ENCODE results near the gene MMRN2.

DNA sequence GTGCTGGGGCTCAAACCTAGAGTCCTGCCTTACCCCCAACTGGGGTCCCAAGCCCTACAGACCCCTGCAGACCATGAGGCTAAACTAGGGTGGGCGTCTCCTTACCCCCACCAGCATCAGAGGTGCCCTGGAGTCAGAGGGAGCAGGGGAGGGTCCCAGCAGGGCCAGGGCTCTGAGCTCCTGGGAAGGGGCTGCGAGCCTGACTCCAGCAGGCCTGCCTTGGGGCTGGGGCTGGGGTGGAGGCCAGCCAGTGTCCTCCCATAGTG, 2.3 kb upstream of the MMRN2 start:
- TF ChIP-seq, protein P1, sequence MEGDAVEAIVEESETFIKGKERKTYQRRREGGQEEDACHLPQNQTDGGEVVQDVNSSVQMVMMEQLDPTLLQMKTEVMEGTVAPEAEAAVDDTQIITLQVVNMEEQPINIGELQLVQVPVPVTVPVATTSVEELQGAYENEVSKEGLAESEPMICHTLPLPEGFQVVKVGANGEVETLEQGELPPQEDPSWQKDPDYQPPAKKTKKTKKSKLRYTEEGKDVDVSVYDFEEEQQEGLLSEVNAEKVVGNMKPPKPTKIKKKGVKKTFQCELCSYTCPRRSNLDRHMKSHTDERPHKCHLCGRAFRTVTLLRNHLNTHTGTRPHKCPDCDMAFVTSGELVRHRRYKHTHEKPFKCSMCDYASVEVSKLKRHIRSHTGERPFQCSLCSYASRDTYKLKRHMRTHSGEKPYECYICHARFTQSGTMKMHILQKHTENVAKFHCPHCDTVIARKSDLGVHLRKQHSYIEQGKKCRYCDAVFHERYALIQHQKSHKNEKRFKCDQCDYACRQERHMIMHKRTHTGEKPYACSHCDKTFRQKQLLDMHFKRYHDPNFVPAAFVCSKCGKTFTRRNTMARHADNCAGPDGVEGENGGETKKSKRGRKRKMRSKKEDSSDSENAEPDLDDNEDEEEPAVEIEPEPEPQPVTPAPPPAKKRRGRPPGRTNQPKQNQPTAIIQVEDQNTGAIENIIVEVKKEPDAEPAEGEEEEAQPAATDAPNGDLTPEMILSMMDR (IDR thresholded peaks at IDR 0.05), result no peak
- no peak for TF ChIP-seq POLR2A (IDR thresholded peaks at IDR 0.05)

Data from breast epithelium (tissue), 3 donors.